K562 (cell line): Measurements from ENCODE around the gene HTRA3. TPM values are rescaled to one million over a fixed set of nuclear protein-coding genes. Genes with fewer than 3 reads are reported as not detected.

Source experiments
- ATAC-seq: fragments of 200-7000 bp; cut with Tn5 transposase; 3 replicates; pipeline ENCODE4 v1.9.1; 2020; ENCODE audit warnings: moderate library complexity
- BruUV-seq: library from RNA; stranded (reverse); fragments of 400-500 nt; replicated peaks from 2 replicates; lab custom pipeline; 2021; lab: Mats Ljungman, UMichigan
- CTCF ChIA-PET: fragments of 300-600 bp; formaldehyde crosslinking; extraction: SDS; loops from one replicate; lab custom pipeline; 2021; ENCODE audit warnings: low intra/inter-chr PET ratio; lab: Yijun Ruan, JAX
- POLR2A ChIA-PET: fragments of 300-600, 350-650 bp; sonication (Branson Sonifier 250); formaldehyde crosslinking; extraction: SDS; loops from one replicate; lab custom pipeline; 2021; ENCODE audit warnings: antibody characterized with exemption, inconsistent platforms; lab: Yijun Ruan, JAX
- DNase-seq, 4 experiments: peaks; one replicate each; pipeline versions ENCODE4 v3.0.0 to v3.0.0-alpha.2; 2011 to 2018; ENCODE audit warnings: low spot score in 3 of 4, mixed read lengths in 3 of 4; ENCODE audit errors: extremely low read depth in 1 of 4
- FAIRE-seq: peaks from 2 replicates; lab custom pipeline; 2011; peaks lifted over from hg19 to GRCh38; lab: Jason Lieb, UNC
- H2AFZ ChIP-seq: 2 replicates; pipeline ENCODE4 v1.6.0; 2011; ENCODE audit warnings: low read depth, low read length, control low read depth, inconsistent platforms
- H3K27ac ChIP-seq: fragments of 200-600 bp; 3 replicates; pipeline ENCODE4 v1.8.0; 2011; ENCODE audit warnings: low read depth, mild to moderate bottlenecking, control low read depth, inconsistent platforms, low read length, moderate library complexity, mixed read lengths; ENCODE audit errors: extremely low read depth
- H3K27me3 ChIP-seq, 2 experiments: fragments of 300-600 bp in 1 of 2; 2 replicates in 1 of 2; 3 replicates in 1 of 2; pipeline versions ENCODE4 v1.6.0 to v1.8.0; 2011; ENCODE audit warnings: inconsistent platforms in 2 of 2, low read length in 2 of 2, mild to moderate bottlenecking in 1 of 2, mixed read lengths in 1 of 2, moderate library complexity in 1 of 2; ENCODE audit not compliant: control insufficient read depth in 2 of 2, insufficient read depth in 2 of 2
- H3K36me3 ChIP-seq: fragments of 300-600 bp; 3 replicates; pipeline ENCODE4 v1.8.0; 2011; ENCODE audit warnings: mild to moderate bottlenecking, low read length, inconsistent platforms; ENCODE audit not compliant: control insufficient read depth, insufficient read depth
- H3K4me1 ChIP-seq, 2 experiments: fragments of 200-600 bp in 1 of 2; replicated peaks in 1 of 2; 2 replicates in 1 of 2; 3 replicates in 1 of 2; pipeline versions ENCODE4 v1.5.1 to v1.8.0; 2011; ENCODE audit warnings: inconsistent platforms in 2 of 2, low read length in 2 of 2, mild to moderate bottlenecking in 1 of 2, mixed read lengths in 1 of 2, moderate library complexity in 1 of 2; ENCODE audit not compliant: control insufficient read depth in 2 of 2, insufficient read depth in 2 of 2
- H3K4me2 ChIP-seq: 2 replicates; pipeline ENCODE4 v1.6.1; 2011; ENCODE audit warnings: low read length, control low read depth, inconsistent platforms, mixed read lengths; ENCODE audit not compliant: insufficient read depth
- H3K4me3 ChIP-seq: fragments of 200-600 bp; sonication (generic), shearing (Covaris generic); 2 replicates; pipeline ENCODE4 v1.5.1; 2016; ENCODE audit warnings: control low read depth, inconsistent platforms
- H3K79me2 ChIP-seq: fragments of 200-600 bp; 3 replicates; pipeline ENCODE4 v1.8.0; 2011; ENCODE audit warnings: low read length, inconsistent platforms; ENCODE audit not compliant: control insufficient read depth, insufficient read depth
- H3K9ac ChIP-seq, 2 experiments: 2 replicates each; pipeline versions ENCODE4 v1.6.0 to v1.6.1; 2011; ENCODE audit warnings: low read depth in 2 of 2, low read length in 2 of 2, control low read depth in 1 of 2, inconsistent platforms in 1 of 2, mild to moderate bottlenecking in 1 of 2, mixed read lengths in 1 of 2; ENCODE audit not compliant: insufficient read depth in 1 of 2
- H3K9me1 ChIP-seq: one replicate; pipeline ENCODE4 v1.6.0; 2011; ENCODE audit warnings: inconsistent platforms, mild to moderate bottlenecking, low read length, moderate library complexity; ENCODE audit not compliant: control insufficient read depth, insufficient read depth
- H3K9me3 ChIP-seq: replicated peaks from 2 replicates; pipeline ENCODE4 v1.5.1; 2011; ENCODE audit warnings: low read depth, low read length, inconsistent platforms; ENCODE audit not compliant: control insufficient read depth, insufficient read depth
- H4K20me1 ChIP-seq: replicated peaks from 2 replicates; pipeline ENCODE4 v1.6.1; 2011; ENCODE audit warnings: low read length, inconsistent platforms, mixed read lengths; ENCODE audit not compliant: control insufficient read depth, insufficient read depth
- CREB1 ChIP-seq, 2 experiments: sonication (generic) in 1 of 2; formaldehyde crosslinking in 1 of 2; IDR thresholded peaks; 2 replicates each; pipeline versions ENCODE4 v1.6.1 to v1.8.0; 2012 to 2022; ENCODE audit warnings: inconsistent platforms in 1 of 2, mild to moderate bottlenecking in 1 of 2, missing genetic modification reagents in 1 of 2, moderate library complexity in 1 of 2
- HDAC1 ChIP-seq, 2 experiments: fragments of 450-650 bp; IDR thresholded peaks; 2 replicates each; pipeline ENCODE4 v1.6.1; 2016 to 2017; ENCODE audit warnings: inconsistent platforms in 1 of 2, mild to moderate bottlenecking in 1 of 2, moderate library complexity in 1 of 2
- NR2C2 ChIP-seq, 2 experiments: fragments of 200-800 bp in 1 of 2; sonication (Bioruptor generic) in 1 of 2; sonication (generic) in 1 of 2; formaldehyde crosslinking in 1 of 2; IDR thresholded peaks; 2 replicates each; pipeline versions ENCODE4 v1.6.1 to v1.8.0; 2016 to 2022; ENCODE audit warnings: mild to moderate bottlenecking in 1 of 2, missing compliant biosample characterization in 1 of 2, missing genetic modification characterization in 1 of 2, missing genetic modification reagents in 1 of 2
- WGBS: fragments of 100-300 bp; shearing (Covaris generic); methylation state at CpG from one replicate; pipeline ENCODE4 v1.1.6; 2016; ENCODE audit warnings: low coverage, mixed read lengths; ENCODE audit not compliant: insufficient coverage; ENCODE audit errors: missing lambda C conversion rate; 5-methylcytosine and 5-hydroxymethylcytosine counted together
- in situ Hi-C: fragments of 300-500 bp; cut with MboI; formaldehyde crosslinking; loops from 4 replicates; pipeline ENCODE4 v1.15.0; 2018; ENCODE audit warnings: inconsistent platforms, mixed read lengths
- intact Hi-C: fragments of 100-400 bp; cut with micrococcal nuclease; formaldehyde crosslinking; loops from 2 replicates; pipeline ENCODE4 v1.14.2; 2022
- polyA plus RNA-seq, 8 experiments: library from polyadenylated mRNA; depleted of rRNA in 4 of 8; stranded (reverse) in 5 of 8; unstranded in 3 of 8; fragments of >200 nt; fragmentation: Nextera tagmentation in 2 of 8; fragmentation: Illumina TruSeq in 1 of 8; extraction: Ambion mirVana in 2 of 8; extraction: Trizol in 1 of 8; gene quantifications; 2 replicates each; pipeline versions ENCODE4 v1.2.1 to v1.2.3, GENCODE V29; 2011 to 2014; ENCODE audit warnings: inconsistent platforms in 1 of 8, missing spikeins in 1 of 8
- total RNA-seq, 7 experiments: library from RNA; depleted of rRNA in 6 of 7; stranded (reverse); fragments of >200 nt in 6 of 7; fragmentation: Illumina TruSeq in 2 of 7; extraction: Trizol in 2 of 7; gene quantifications; 2 replicates each; pipeline versions ENCODE4 v1.2.1 to v1.2.3, GENCODE V29; 2011 to 2021; ENCODE audit warnings: low replicate concordance in 1 of 7
- TF ChIP-seq, protein P1 (sequence below): fragments of 450-650 bp; formaldehyde crosslinking; IDR thresholded peaks from 2 replicates; pipeline ENCODE4 v1.4.0; 2022; ENCODE audit warnings: mild to moderate bottlenecking, moderate library complexity
- TF ChIP-seq, protein P2 (sequence below), 2 experiments: fragments of 450-650 bp in 1 of 2; sonication (generic) in 1 of 2; formaldehyde crosslinking in 1 of 2; IDR thresholded peaks in 1 of 2; conservative IDR thresholded peaks in 1 of 2; 2 replicates each; pipeline versions ENCODE4 v1.6.1 to v1.8.1; 2016 to 2023; ENCODE audit warnings: mild to moderate bottlenecking in 2 of 2, moderate library complexity in 2 of 2, inconsistent platforms in 1 of 2, missing genetic modification reagents in 1 of 2
- TF ChIP-seq, protein P3 (sequence below): fragments of 450-650 bp; IDR thresholded peaks from 2 replicates; pipeline ENCODE4 v1.6.1; 2016
- TF ChIP-seq, protein P4 (sequence below), 2 experiments: IDR thresholded peaks in 1 of 2; conservative IDR thresholded peaks in 1 of 2; 2 replicates each; pipeline ENCODE4 v1.6.1; 2016; ENCODE audit warnings: low read depth in 2 of 2, mild to moderate bottlenecking in 1 of 2, missing compliant biosample characterization in 1 of 2, missing genetic modification characterization in 1 of 2, moderate library complexity in 1 of 2

Gene HTRA3
- total and polyA plus RNA-seq, 9 of the 15 experiments (the other 6 are each of a cell fraction or from before 2014, with no cell fraction given), result 0.04 TPM; not detected in 8

DNA sequence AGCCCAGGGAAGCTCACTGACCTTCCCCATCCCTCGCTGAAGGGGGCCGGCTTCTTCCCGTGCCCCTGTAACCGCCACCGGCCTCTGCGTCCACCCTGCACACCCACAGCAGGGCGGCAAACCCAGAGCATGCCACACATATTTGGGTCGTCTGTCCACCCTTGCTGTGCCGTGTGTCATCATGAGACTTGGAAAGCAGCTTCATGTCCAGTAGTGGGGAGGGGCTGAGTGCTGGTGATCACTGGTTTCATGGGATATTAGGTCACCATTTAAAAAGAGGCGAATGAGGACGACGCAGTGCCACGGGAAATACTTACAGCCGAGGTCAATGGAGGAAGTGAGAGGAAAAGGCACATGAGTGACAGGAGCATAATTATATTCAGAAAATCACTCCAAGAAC is 74.8 kb downstream of the HTRA3 start:
- H3K27me3 ChIP-seq, result peaks cover 0 to 51% of the 10 kb centered on the region in 2 experiments; a peak in 2 of 5 replicates
- no peak for FAIRE-seq
- no peaks in the 10 kb centered on the region for H3K79me2 ChIP-seq
- H3K4me1 ChIP-seq, result peaks cover 0 to 17% of the 10 kb centered on the region in 2 experiments; a peak in 2 of 5 replicates
- no peak for DNase-seq
- POLR2A ChIA-PET, result interaction anchor here (0.6 to 1.4 kb wide), 2 partner anchors 23 to 227 kb away, joined by 3 read pairs; no protein-coding TSS in a partner anchor
- no peaks in the 10 kb centered on the region for H4K20me1 ChIP-seq
- no peak for TF ChIP-seq CREB1 (IDR thresholded peaks at IDR 0.05)
- no peak for TF ChIP-seq CREB1 (CRISPR knock-in tag; IDR thresholded peaks at IDR 0.05)
- TF ChIP-seq, protein P1, sequence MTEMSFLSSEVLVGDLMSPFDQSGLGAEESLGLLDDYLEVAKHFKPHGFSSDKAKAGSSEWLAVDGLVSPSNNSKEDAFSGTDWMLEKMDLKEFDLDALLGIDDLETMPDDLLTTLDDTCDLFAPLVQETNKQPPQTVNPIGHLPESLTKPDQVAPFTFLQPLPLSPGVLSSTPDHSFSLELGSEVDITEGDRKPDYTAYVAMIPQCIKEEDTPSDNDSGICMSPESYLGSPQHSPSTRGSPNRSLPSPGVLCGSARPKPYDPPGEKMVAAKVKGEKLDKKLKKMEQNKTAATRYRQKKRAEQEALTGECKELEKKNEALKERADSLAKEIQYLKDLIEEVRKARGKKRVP (CRISPR knock-in tag), result no peak
- TF ChIP-seq, protein P2, sequence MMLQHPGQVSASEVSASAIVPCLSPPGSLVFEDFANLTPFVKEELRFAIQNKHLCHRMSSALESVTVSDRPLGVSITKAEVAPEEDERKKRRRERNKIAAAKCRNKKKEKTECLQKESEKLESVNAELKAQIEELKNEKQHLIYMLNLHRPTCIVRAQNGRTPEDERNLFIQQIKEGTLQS (IDR thresholded peaks at IDR 0.05), result peak; percentile 41; the same call in 1 of the 2 replicates
- TF ChIP-seq, protein P2 (CRISPR knock-in tag; conservative IDR thresholded peaks at IDR 0.05), result no peak
- no peak for TF ChIP-seq HDAC1 (IDR thresholded peaks at IDR 0.05)
- TF ChIP-seq, protein P3, sequence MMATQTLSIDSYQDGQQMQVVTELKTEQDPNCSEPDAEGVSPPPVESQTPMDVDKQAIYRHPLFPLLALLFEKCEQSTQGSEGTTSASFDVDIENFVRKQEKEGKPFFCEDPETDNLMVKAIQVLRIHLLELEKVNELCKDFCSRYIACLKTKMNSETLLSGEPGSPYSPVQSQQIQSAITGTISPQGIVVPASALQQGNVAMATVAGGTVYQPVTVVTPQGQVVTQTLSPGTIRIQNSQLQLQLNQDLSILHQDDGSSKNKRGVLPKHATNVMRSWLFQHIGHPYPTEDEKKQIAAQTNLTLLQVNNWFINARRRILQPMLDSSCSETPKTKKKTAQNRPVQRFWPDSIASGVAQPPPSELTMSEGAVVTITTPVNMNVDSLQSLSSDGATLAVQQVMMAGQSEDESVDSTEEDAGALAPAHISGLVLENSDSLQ, result peak; percentile 64
- TF ChIP-seq, protein P4, sequence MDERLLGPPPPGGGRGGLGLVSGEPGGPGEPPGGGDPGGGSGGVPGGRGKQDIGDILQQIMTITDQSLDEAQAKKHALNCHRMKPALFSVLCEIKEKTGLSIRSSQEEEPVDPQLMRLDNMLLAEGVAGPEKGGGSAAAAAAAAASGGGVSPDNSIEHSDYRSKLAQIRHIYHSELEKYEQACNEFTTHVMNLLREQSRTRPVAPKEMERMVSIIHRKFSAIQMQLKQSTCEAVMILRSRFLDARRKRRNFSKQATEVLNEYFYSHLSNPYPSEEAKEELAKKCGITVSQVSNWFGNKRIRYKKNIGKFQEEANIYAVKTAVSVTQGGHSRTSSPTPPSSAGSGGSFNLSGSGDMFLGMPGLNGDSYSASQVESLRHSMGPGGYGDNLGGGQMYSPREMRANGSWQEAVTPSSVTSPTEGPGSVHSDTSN (CRISPR knock-in tag; IDR thresholded peaks at IDR 0.05; ENCODE audit: low read depth), result no peak
- TF ChIP-seq, protein P4 (tag; conservative IDR thresholded peaks at IDR 0.05; ENCODE audit: low read depth), result 0 out of 2 replicates have a peak, but pooled peaks have one; percentile 28
- no peak for TF ChIP-seq NR2C2 (CRISPR knock-in tag; IDR thresholded peaks at IDR 0.05)
- TF ChIP-seq NR2C2 (tag; IDR thresholded peaks at IDR 0.05), result peak; percentile 39; the same call in 1 of the 2 replicates
- H2AFZ ChIP-seq, result no peak overlapping the region
- H3K27ac ChIP-seq, result no peak overlapping the region
- no peaks in the 10 kb centered on the region for H3K36me3 ChIP-seq
- WGBS, result 3% methylated on average over 14 of the region's 14 CpGs
- H3K9me1 ChIP-seq, result no peaks in the 10 kb centered on the region
- in situ Hi-C loops, result no loop called here
- no TSS peak for BruUV-seq
- CTCF ChIA-PET, result no interaction called here
- H3K4me2 ChIP-seq, result no peak overlapping the region
- H3K9ac ChIP-seq, result no peak overlapping the region
- intact Hi-C loops, result no loop called here
- no peaks in the 10 kb centered on the region for H3K9me3 ChIP-seq
- no peak overlapping the region for H3K4me3 ChIP-seq
- ATAC-seq, result no peak
